K562 (cell line): Measurements from ENCODE around the gene RNU11. TPM values are rescaled to one million over a fixed set of nuclear protein-coding genes. Genes with fewer than 3 reads are reported as not detected.

Experiments used
- ATAC-seq: fragments of 200-7000 bp; cut with Tn5 transposase; 3 replicates; pipeline ENCODE4 v1.9.1; 2020; ENCODE audit warnings: moderate library complexity
- BruUV-seq: library from RNA; stranded (reverse); fragments of 400-500 nt; replicated peaks from 2 replicates; lab custom pipeline; 2021; lab: Mats Ljungman, UMichigan
- CTCF ChIA-PET: fragments of 300-600 bp; formaldehyde crosslinking; extraction: SDS; loops from one replicate; lab custom pipeline; 2021; ENCODE audit warnings: low intra/inter-chr PET ratio; lab: Yijun Ruan, JAX
- POLR2A ChIA-PET: fragments of 300-600, 350-650 bp; sonication (Branson Sonifier 250); formaldehyde crosslinking; extraction: SDS; loops from one replicate; lab custom pipeline; 2021; ENCODE audit warnings: antibody characterized with exemption, inconsistent platforms; lab: Yijun Ruan, JAX
- DNase-seq, 4 experiments: peaks; one replicate each; pipeline versions ENCODE4 v3.0.0 to v3.0.0-alpha.2; 2011 to 2018; ENCODE audit warnings: low spot score in 3 of 4, mixed read lengths in 3 of 4; ENCODE audit errors: extremely low read depth in 1 of 4
- FAIRE-seq: peaks from 2 replicates; lab custom pipeline; 2011; peaks lifted over from hg19 to GRCh38; lab: Jason Lieb, UNC
- H2AFZ ChIP-seq: 2 replicates; pipeline ENCODE4 v1.6.0; 2011; ENCODE audit warnings: low read depth, low read length, control low read depth, inconsistent platforms
- H3K27ac ChIP-seq: fragments of 200-600 bp; 3 replicates; pipeline ENCODE4 v1.8.0; 2011; ENCODE audit warnings: low read depth, mild to moderate bottlenecking, control low read depth, inconsistent platforms, low read length, moderate library complexity, mixed read lengths; ENCODE audit errors: extremely low read depth
- H3K27me3 ChIP-seq, 2 experiments: fragments of 300-600 bp in 1 of 2; 2 replicates in 1 of 2; 3 replicates in 1 of 2; pipeline versions ENCODE4 v1.6.0 to v1.8.0; 2011; ENCODE audit warnings: inconsistent platforms in 2 of 2, low read length in 2 of 2, mild to moderate bottlenecking in 1 of 2, mixed read lengths in 1 of 2, moderate library complexity in 1 of 2; ENCODE audit not compliant: control insufficient read depth in 2 of 2, insufficient read depth in 2 of 2
- H3K36me3 ChIP-seq: fragments of 300-600 bp; 3 replicates; pipeline ENCODE4 v1.8.0; 2011; ENCODE audit warnings: mild to moderate bottlenecking, low read length, inconsistent platforms; ENCODE audit not compliant: control insufficient read depth, insufficient read depth
- H3K4me1 ChIP-seq, 2 experiments: fragments of 200-600 bp in 1 of 2; replicated peaks in 1 of 2; 2 replicates in 1 of 2; 3 replicates in 1 of 2; pipeline versions ENCODE4 v1.5.1 to v1.8.0; 2011; ENCODE audit warnings: inconsistent platforms in 2 of 2, low read length in 2 of 2, mild to moderate bottlenecking in 1 of 2, mixed read lengths in 1 of 2, moderate library complexity in 1 of 2; ENCODE audit not compliant: control insufficient read depth in 2 of 2, insufficient read depth in 2 of 2
- H3K4me2 ChIP-seq: 2 replicates; pipeline ENCODE4 v1.6.1; 2011; ENCODE audit warnings: low read length, control low read depth, inconsistent platforms, mixed read lengths; ENCODE audit not compliant: insufficient read depth
- H3K4me3 ChIP-seq: fragments of 200-600 bp; sonication (generic), shearing (Covaris generic); 2 replicates; pipeline ENCODE4 v1.5.1; 2016; ENCODE audit warnings: control low read depth, inconsistent platforms
- H3K79me2 ChIP-seq: fragments of 200-600 bp; 3 replicates; pipeline ENCODE4 v1.8.0; 2011; ENCODE audit warnings: low read length, inconsistent platforms; ENCODE audit not compliant: control insufficient read depth, insufficient read depth
- H3K9ac ChIP-seq, 2 experiments: 2 replicates each; pipeline versions ENCODE4 v1.6.0 to v1.6.1; 2011; ENCODE audit warnings: low read depth in 2 of 2, low read length in 2 of 2, control low read depth in 1 of 2, inconsistent platforms in 1 of 2, mild to moderate bottlenecking in 1 of 2, mixed read lengths in 1 of 2; ENCODE audit not compliant: insufficient read depth in 1 of 2
- H3K9me1 ChIP-seq: one replicate; pipeline ENCODE4 v1.6.0; 2011; ENCODE audit warnings: inconsistent platforms, mild to moderate bottlenecking, low read length, moderate library complexity; ENCODE audit not compliant: control insufficient read depth, insufficient read depth
- H3K9me3 ChIP-seq: replicated peaks from 2 replicates; pipeline ENCODE4 v1.5.1; 2011; ENCODE audit warnings: low read depth, low read length, inconsistent platforms; ENCODE audit not compliant: control insufficient read depth, insufficient read depth
- H4K20me1 ChIP-seq: replicated peaks from 2 replicates; pipeline ENCODE4 v1.6.1; 2011; ENCODE audit warnings: low read length, inconsistent platforms, mixed read lengths; ENCODE audit not compliant: control insufficient read depth, insufficient read depth
- E2F5 ChIP-seq: sonication (generic); formaldehyde crosslinking; IDR thresholded peaks from 2 replicates; pipeline ENCODE4 v1.8.0; 2022; ENCODE audit warnings: mild to moderate bottlenecking, missing genetic modification reagents
- HMGXB4 ChIP-seq: sonication (generic); formaldehyde crosslinking; IDR thresholded peaks from 2 replicates; pipeline ENCODE4 v1.8.1; 2023; ENCODE audit warnings: mild to moderate bottlenecking, missing genetic modification reagents
- RAD21 ChIP-seq, 2 experiments: fragments of 250-450 bp in 1 of 2; fragments of 450-650 bp in 1 of 2; sonication (Bioruptor Pico) in 1 of 2; formaldehyde crosslinking in 1 of 2; IDR thresholded peaks in 1 of 2; conservative IDR thresholded peaks in 1 of 2; 2 replicates each; pipeline versions ENCODE4 v1.4.0 to v1.8.0; 2020 to 2022; ENCODE audit warnings: mild to moderate bottlenecking in 2 of 2, moderate library complexity in 1 of 2
- RBFOX2 ChIP-seq: fragments of 200-400 bp; formaldehyde crosslinking; IDR thresholded peaks from 2 replicates; pipeline ENCODE4 v1.6.1; 2017; ENCODE audit warnings: low read depth, mild to moderate bottlenecking, low read length, moderate library complexity
- RNF219 ChIP-seq: fragments of 250-450 bp; sonication (Bioruptor Pico); IDR thresholded peaks from 2 replicates; pipeline ENCODE4 v1.5.0; 2022; ENCODE audit warnings: mild to moderate bottlenecking
- SMC3 ChIP-seq: conservative IDR thresholded peaks from 2 replicates; pipeline ENCODE4 v1.6.1; 2011; ENCODE audit warnings: low read depth, low read length, improper control_type of control experiment; ENCODE audit not compliant: insufficient read depth
- THRAP3 ChIP-seq: fragments of 450-650 bp; IDR thresholded peaks from 2 replicates; pipeline ENCODE4 v1.6.1; 2016; ENCODE audit warnings: mild to moderate bottlenecking, inconsistent platforms, borderline replicate concordance
- ZNF384 ChIP-seq: IDR thresholded peaks from 2 replicates; pipeline ENCODE4 v1.6.1; 2012; ENCODE audit warnings: low read depth, low read length, improper control_type of control experiment
- ZNF57 ChIP-seq: fragments of 450-650 bp; formaldehyde crosslinking; IDR thresholded peaks from 2 replicates; pipeline ENCODE4 v1.4.0; 2020; ENCODE audit warnings: mild to moderate bottlenecking, moderate library complexity
- WGBS: fragments of 100-300 bp; shearing (Covaris generic); methylation state at CpG from one replicate; pipeline ENCODE4 v1.1.6; 2016; ENCODE audit warnings: low coverage, mixed read lengths; ENCODE audit not compliant: insufficient coverage; ENCODE audit errors: missing lambda C conversion rate; 5-methylcytosine and 5-hydroxymethylcytosine counted together
- in situ Hi-C: fragments of 300-500 bp; cut with MboI; formaldehyde crosslinking; loops from 4 replicates; pipeline ENCODE4 v1.15.0; 2018; ENCODE audit warnings: inconsistent platforms, mixed read lengths
- intact Hi-C: fragments of 100-400 bp; cut with micrococcal nuclease; formaldehyde crosslinking; loops from 2 replicates; pipeline ENCODE4 v1.14.2; 2022
- polyA plus RNA-seq, 8 experiments: library from polyadenylated mRNA; depleted of rRNA in 4 of 8; stranded (reverse) in 5 of 8; unstranded in 3 of 8; fragments of >200 nt; fragmentation: Nextera tagmentation in 2 of 8; fragmentation: Illumina TruSeq in 1 of 8; extraction: Ambion mirVana in 2 of 8; extraction: Trizol in 1 of 8; gene quantifications; 2 replicates each; pipeline versions ENCODE4 v1.2.1 to v1.2.3, GENCODE V29; 2011 to 2014; ENCODE audit warnings: inconsistent platforms in 1 of 8, missing spikeins in 1 of 8
- total RNA-seq, 7 experiments: library from RNA; depleted of rRNA in 6 of 7; stranded (reverse); fragments of >200 nt in 6 of 7; fragmentation: Illumina TruSeq in 2 of 7; extraction: Trizol in 2 of 7; gene quantifications; 2 replicates each; pipeline versions ENCODE4 v1.2.1 to v1.2.3, GENCODE V29; 2011 to 2021; ENCODE audit warnings: low replicate concordance in 1 of 7

Gene RNU11
- total and polyA plus RNA-seq, 9 of the 15 experiments (the other 6 are each of a cell fraction or from before 2014, with no cell fraction given), result not detected

GRCh38 chr1:28632560-28632959 lies 15.8 kb upstream of the RNU11 start:
- no peaks in the 10 kb centered on the region for H3K9me3 ChIP-seq
- no peaks in the 10 kb centered on the region for H3K27me3 ChIP-seq
- intact Hi-C loops (no loop called here), in situ Hi-C loops (no loop called here)
- H3K9me1 ChIP-seq, result no peaks in the 10 kb centered on the region
- FAIRE-seq, result no peak
- no peaks in the 10 kb centered on the region for H4K20me1 ChIP-seq
- no peak overlapping the region for H3K9ac ChIP-seq
- H2AFZ ChIP-seq, result no peak overlapping the region
- ChIA-PET POLR2A (interaction anchor here (0.6 to 1.8 kb wide), 2 partner anchors 16 to 123 kb away, joined by 3 to 7 read pairs; partner anchors contain the start of gene RNU11), CTCF (no interaction called here)
- H3K4me1 ChIP-seq, result no peaks in the 10 kb centered on the region; a peak in 2 of 5 replicates
- no peak overlapping the region for H3K27ac ChIP-seq
- BruUV-seq, result no TSS peak
- no peak for ATAC-seq
- no peak for TF ChIP-seq THRAP3
- TF ChIP-seq E2F5 (CRISPR knock-in tag), result no peak
- TF ChIP-seq, all 486 proteins: peak for 0
- DNase-seq, result no peak
- H3K79me2 ChIP-seq, result peaks cover 8% of the 10 kb centered on the region; the same call in 1 of the 3 replicates
- no peak overlapping the region for H3K4me3 ChIP-seq
- H3K4me2 ChIP-seq, result no peak overlapping the region
- peaks cover 9% of the 10 kb centered on the region; the same call in 2 of the 3 replicates for H3K36me3 ChIP-seq
- 88% methylated on average over 4 of the region's 4 CpGs for WGBS

- no peak overlapping the region for H3K27ac ChIP-seq
- no peak overlapping the region for H3K4me3 ChIP-seq
- no peak overlapping the region for H3K4me2 ChIP-seq
- H3K4me1 ChIP-seq, result peaks cover 23 to 27% of the 10 kb centered on the region in 2 experiments; a peak in 4 of 5 replicates
- DNase-seq (peak in 1 of 4 experiments; percentile 64), ATAC-seq (peak; percentile 46), FAIRE-seq (peak; percentile 78)
- BruUV-seq, result no TSS peak
- intact Hi-C loops (loop anchor here (10.0 kb wide), 2 partner anchors 406 to 544 kb away; partner anchors contain the start of genes ATP5IF1, DNAJC8 and SRSF4), in situ Hi-C loops (no loop called here)
- H3K27me3 ChIP-seq, result no peaks in the 10 kb centered on the region
- H3K79me2 ChIP-seq, result peaks cover 63% of the 10 kb centered on the region
- H2AFZ ChIP-seq, result no peak overlapping the region
- H3K9me3 ChIP-seq, result no peaks in the 10 kb centered on the region
- CTCF ChIA-PET, result interaction anchor here (1.3 kb wide), 1 partner anchor 237 kb away, joined by 4 read pairs; no protein-coding TSS in a partner anchor
- WGBS, result 90% methylated on average over 1 of the region's 1 CpG
- H4K20me1 ChIP-seq, result no peaks in the 10 kb centered on the region
- H3K9ac ChIP-seq, result peak overlapping the region in 1 of 2 experiments; percentile 9; a peak in 1 of 4 replicates
- POLR2A ChIA-PET, result interaction anchor here (1.1 to 5.8 kb wide), 8 partner anchors 7 to 392 kb away, joined by 3 to 66 read pairs (median 19); partner anchors contain the start of gene RNU11
- H3K9me1 ChIP-seq, result no peaks in the 10 kb centered on the region
- peaks cover 23% of the 10 kb centered on the region for H3K36me3 ChIP-seq
- TF ChIP-seq RNF219 (CRISPR knock-in tag) (no peak), ZNF57 (CRISPR knock-in tag) (no peak), RBFOX2 (no peak), ZNF384 (peak; percentile 19; the same call in 1 of the 2 replicates), RAD21 (CRISPR knock-in tag; conservative IDR thresholded peaks at IDR 0.05 in 1 of 2, IDR thresholded peaks at IDR 0.05 in 1 of 2) (peak in 1 of 2 experiments; percentile 38; a peak in 2 of 4 replicates), SMC3 (peak; percentile 36; the same call in 1 of the 2 replicates), HMGXB4 (no peak)
Observed at GRCh38 chr1:28640766-28641165, 7.6 kb upstream of the RNU11 start.
